ENCODE results near the gene ASCC2.
"Not testable (repeated sequence)": the region's sequence is repeated elsewhere in the genome, so short reads cannot be mapped to it uniquely, and the experiment has no call there.

The ASCC2 gene

GRCh38 chr22:29837741-29838598, at the start of gene ASCC2:
TSS of gene ASCC2 (minus strand) at chr22:29838274. CDS start at chr22:29832325, 5,949 bp downstream.
- DNase-seq (ENCODE audit: low read depth in 3 of 3) = peak; percentile 98 to 99 (median 99)

- no peak for DNase-seq (ENCODE audit: low read depth in 3 of 3)
These were observed 49.3 kb upstream of the ASCC2 start for GRCh38 chr22:29887358-29887757.

- DNase-seq (ENCODE audit: low read depth in 3 of 3) = no peak
These were observed 48.5 kb upstream of the ASCC2 start for GRCh38 chr22:29886596-29886995.

- no peak for DNase-seq (ENCODE audit: low read depth in 3 of 3)
These were observed 47.5 kb upstream of the ASCC2 start for GRCh38 chr22:29885610-29886009.

- no peak for DNase-seq (ENCODE audit: low read depth in 3 of 3)
These were observed 45.7 kb upstream of the ASCC2 start for GRCh38 chr22:29883775-29884097.

GRCh38 chr22:29883045-29883774, 45.1 kb upstream of the ASCC2 start, which contains the start of gene MTMR3:
TSS of gene MTMR3 (plus strand) at chr22:29883174. CDS start at chr22:29971060, 87,886 bp downstream.
- peak; percentile 88 to 91 (median 91) for DNase-seq (ENCODE audit: low read depth in 3 of 3)

- no peak for DNase-seq (ENCODE audit: low read depth in 3 of 3)
These were observed 44.6 kb upstream of the ASCC2 start for GRCh38 chr22:29882716-29883044.

GRCh38 chr22:29879753-29880152, 41.7 kb upstream of the ASCC2 start:
- peak in 1 of 3 donors; percentile 7 for DNase-seq (ENCODE audit: low read depth in 3 of 3)

GRCh38 chr22:29877620-29878019, 39.5 kb upstream of the ASCC2 start:
- DNase-seq (ENCODE audit: low read depth in 3 of 3) = no peak

GRCh38 chr22:29873943-29874342, 35.9 kb upstream of the ASCC2 start:
- DNase-seq (ENCODE audit: low read depth in 3 of 3) = no peak

GRCh38 chr22:29872989-29873388, 34.9 kb upstream of the ASCC2 start:
- no peak for DNase-seq (ENCODE audit: low read depth in 3 of 3)

- no peak for DNase-seq (ENCODE audit: low read depth in 3 of 3)
These were observed 34.2 kb upstream of the ASCC2 start for GRCh38 chr22:29872144-29872893.

- no peak for DNase-seq (ENCODE audit: low read depth in 3 of 3)
These were observed 33.6 kb upstream of the ASCC2 start for GRCh38 chr22:29871684-29872083.

GRCh38 chr22:29870574-29870973, 32.5 kb upstream of the ASCC2 start:
- no peak for DNase-seq (ENCODE audit: low read depth in 3 of 3)

- DNase-seq (ENCODE audit: low read depth in 3 of 3) = no peak
These were observed 29.8 kb upstream of the ASCC2 start for GRCh38 chr22:29867851-29868250.

GRCh38 chr22:29867260-29867659, 29.2 kb upstream of the ASCC2 start:
- DNase-seq (ENCODE audit: low read depth in 3 of 3) = no peak

GRCh38 chr22:29865572-29865971, 27.5 kb upstream of the ASCC2 start:
- DNase-seq (ENCODE audit: low read depth in 3 of 3) = not testable (repeated sequence)

- no peak for DNase-seq (ENCODE audit: low read depth in 3 of 3)
These were observed 23.7 kb upstream of the ASCC2 start for GRCh38 chr22:29861672-29862297.

- DNase-seq (ENCODE audit: low read depth in 3 of 3) = no peak
These were observed 22.1 kb upstream of the ASCC2 start for GRCh38 chr22:29860006-29860766.

- DNase-seq (ENCODE audit: low read depth in 3 of 3) = not testable (repeated sequence)
These were observed 21.0 kb upstream of the ASCC2 start for GRCh38 chr22:29859030-29859429.

- DNase-seq (ENCODE audit: low read depth in 3 of 3) = no peak
These were observed 18.4 kb upstream of the ASCC2 start for GRCh38 chr22:29856496-29856895.

Measured in stimulated activated CD4-positive, alpha-beta T cell treated with anti-CD3 and anti-CD28 coated beads, TNF-alpha, amount 100 ng/mL, for 48 hours (primary cell).